Epidermal melanocyte (primary cell): ENCODE measurements around the gene BUB1.
"Not testable (repeated sequence)": the region's sequence is repeated elsewhere in the genome, so short reads cannot be mapped to it uniquely, and the experiment has no call there.

Experiments
- DNase-seq: peaks from one replicate; pipeline ENCODE4 v3.0.0; 2011; ENCODE audit warnings: low spot score; ENCODE audit not compliant: insufficient read length

BUB1 gene

DNA sequence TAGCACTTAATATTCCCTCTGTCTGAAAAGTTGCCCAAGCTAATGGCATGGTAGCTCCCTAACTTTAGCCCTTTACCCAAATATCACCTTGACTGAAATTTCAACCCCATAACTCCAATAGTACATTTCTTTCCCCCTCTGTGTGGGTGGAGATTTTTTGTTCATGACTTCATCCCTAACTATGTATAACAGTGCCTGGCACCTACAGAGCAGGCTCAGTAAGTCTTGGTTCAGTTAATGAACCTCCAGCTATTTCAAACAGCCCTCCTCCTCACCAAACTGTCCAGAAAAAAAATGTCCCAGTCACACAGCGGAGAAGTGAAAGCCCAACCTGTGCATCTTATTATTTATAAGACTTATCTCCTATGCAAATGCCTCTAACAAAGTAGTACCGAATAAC, 18.6 kb downstream of the BUB1 start:
- DNase-seq = no peak

DNA sequence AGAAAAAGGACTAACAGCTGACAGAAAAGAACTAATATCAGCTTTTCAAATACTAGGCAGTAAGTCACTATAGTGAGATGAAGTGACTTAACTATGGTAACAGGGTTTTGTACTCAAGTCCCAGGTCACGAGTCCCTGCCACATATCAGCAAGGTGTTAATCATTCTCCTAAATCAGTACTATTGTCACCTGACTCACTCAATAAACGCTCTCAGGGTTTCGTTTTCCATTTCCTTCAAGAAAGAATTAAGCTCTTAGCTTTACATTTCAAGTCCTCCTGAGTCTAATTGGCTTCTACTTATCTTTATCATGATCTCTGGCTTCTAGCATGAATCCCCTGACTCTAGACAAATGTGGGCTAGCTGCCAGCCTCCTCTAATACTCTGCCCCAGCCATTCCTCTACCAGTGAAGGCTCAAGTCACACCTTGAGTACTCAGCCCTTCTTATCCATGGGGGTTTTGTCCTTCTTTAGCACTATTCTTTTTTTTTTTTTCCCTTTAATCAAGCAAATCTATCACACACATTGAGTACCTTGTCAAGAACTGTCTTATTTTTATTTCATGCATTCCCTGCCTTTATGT, 20.0 kb downstream of the BUB1 start:
- DNase-seq = no peak

DNA sequence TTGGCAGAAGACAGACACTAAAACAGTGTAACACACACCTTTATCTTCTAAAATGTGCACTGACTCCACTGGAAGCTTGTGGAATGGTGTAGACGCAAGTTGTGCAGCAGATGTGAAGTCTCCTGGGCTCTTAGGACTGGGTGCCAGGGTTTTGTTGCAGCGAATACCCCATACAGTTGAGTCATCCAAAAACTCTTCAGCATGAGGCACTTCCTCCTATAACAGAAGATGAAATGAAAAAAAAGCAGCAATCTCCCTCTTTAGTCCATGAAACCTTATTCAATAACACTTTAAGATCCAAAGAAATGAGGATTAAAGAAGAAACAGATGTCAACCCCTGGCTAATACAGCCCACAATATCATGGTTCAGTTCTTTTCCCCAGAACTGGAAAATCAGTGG, 22.2 kb downstream of the BUB1 start:
- no peak for DNase-seq

DNA sequence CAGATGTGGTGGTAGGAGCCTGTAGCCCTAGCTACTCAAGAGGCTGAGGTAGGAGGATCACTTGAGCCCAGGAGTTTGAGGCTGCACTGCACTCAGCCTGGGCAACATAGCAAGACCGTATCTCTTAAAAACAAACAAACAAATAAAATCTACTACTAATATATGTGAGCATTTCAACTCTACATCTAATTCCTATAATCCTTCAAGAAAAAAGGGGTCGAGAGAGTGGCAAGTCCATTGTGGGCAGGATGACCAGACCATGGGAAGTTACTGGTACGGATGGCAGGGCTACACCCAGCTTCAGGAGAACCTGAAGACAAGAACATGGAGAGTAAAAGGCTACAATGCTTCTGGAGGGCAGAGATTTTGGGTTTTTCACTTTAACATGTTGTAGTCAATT, 24.0 kb downstream of the BUB1 start:
- no peak for DNase-seq

DNA sequence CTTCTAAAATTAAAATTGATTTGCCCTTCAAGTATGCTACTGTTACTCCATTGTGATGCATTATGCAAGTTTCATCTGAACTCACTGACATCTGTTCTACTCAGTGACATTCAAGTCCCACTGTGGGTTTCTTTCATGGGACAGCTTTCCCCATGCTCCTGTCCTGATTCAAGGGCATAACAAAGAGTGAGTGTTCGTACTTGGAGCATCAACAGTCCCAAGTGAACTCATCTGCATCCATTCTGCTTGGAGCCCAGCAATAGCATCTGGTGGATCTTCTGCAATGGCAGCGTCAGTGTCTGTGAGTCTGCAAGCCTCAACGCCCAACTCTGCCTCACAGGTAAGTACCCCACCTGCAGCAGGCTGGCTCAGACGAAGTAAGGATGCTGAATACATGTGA, 27.5 kb downstream of the BUB1 start:
- DNase-seq = no peak

DNA sequence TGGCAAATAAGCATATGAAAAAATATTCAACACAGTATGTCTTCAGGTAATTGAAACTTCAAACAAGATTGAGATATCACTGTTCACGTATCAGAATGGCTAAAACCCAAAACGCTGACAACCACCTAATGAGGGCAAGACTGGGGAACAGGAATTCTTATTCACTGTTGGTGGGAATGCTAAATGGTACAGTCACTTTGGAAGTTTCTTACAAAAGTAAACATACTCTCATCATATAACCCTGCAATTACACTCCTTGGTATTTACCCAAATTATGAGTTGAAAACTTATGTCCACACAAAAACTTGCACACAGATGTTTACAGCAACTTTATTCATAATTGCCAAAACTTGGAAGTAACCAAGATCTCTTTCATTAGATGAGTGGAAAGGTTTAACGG, 30.1 kb downstream of the BUB1 start:
- DNase-seq = no peak

DNA sequence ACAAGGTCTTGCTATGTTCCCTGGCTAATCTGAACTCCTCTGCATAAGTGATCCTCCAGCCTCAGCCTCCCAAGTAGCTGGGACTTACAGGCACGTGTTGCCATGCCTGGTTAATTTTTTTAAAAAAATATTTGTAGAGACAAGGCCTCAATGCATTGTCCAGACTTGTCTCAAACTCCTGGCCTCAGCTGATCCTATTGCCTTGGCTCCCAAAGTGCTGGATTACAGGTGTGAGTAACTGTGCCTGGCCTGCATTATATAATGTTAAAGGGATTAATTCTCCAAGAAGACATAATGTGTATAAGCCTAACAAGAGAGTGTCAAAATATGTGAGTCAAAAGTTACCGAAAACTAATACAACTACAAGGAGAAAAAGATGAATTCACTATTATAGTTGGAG, 32.2 kb downstream of the BUB1 start:
- no peak for DNase-seq

DNA sequence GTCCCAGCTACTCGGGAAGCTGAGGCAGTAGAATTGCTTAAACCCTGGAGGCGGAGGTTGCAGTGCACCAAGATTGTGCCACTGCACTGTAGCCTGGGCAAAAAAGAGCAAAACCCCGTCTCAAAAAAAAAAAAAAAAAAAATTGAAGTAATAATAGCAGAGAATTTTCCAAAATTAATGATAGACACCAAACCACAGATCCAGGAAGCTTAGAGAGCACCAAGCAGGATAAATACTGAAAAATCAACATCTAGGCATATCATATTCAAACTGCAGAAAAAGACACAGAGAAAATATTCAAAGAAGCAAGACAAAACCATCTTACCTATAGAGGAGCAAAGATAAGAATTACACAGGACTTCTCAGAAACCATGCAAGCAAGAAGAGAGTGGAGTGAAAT, 33.5 kb downstream of the BUB1 start:
- no peak for DNase-seq

DNA sequence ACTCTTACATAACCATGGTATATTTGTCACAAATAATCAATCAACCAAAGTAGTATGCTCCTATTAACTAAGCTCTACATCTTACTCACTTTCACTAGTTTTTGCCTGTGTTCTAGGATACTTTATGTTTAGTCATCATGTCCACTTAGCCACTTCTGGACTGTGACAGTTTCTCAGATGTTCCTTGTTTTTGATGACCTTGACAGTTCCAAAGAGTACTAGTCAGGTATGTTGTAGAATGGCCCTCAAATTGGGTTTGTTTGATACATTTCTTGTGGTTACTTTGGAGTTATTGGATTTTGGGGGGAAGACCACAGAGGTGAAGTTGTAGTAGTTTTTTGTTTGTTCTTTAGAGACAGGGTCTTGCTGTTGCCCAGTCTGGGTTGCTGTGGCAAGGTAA, 35.5 kb downstream of the BUB1 start:
- no peak for DNase-seq

DNA sequence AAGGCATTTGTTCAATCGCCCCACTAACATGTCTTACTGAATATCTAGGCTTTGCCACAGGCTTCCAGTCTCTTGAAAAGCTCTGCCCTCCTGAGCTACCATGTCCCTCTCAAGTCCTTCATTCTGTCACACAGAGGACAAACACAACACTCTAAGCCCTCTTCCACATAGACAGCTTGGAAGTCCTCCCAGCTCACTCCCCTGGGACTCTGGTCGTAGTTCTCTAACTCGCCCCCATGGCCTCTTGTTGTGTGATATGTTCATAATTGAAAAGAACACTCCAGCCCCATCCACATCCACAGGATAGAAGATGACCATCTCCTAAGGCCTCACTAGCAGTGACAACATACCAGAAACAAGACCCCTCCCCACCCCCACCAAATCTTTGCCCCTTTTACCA, 37.9 kb downstream of the BUB1 start:
- DNase-seq = no peak

DNA sequence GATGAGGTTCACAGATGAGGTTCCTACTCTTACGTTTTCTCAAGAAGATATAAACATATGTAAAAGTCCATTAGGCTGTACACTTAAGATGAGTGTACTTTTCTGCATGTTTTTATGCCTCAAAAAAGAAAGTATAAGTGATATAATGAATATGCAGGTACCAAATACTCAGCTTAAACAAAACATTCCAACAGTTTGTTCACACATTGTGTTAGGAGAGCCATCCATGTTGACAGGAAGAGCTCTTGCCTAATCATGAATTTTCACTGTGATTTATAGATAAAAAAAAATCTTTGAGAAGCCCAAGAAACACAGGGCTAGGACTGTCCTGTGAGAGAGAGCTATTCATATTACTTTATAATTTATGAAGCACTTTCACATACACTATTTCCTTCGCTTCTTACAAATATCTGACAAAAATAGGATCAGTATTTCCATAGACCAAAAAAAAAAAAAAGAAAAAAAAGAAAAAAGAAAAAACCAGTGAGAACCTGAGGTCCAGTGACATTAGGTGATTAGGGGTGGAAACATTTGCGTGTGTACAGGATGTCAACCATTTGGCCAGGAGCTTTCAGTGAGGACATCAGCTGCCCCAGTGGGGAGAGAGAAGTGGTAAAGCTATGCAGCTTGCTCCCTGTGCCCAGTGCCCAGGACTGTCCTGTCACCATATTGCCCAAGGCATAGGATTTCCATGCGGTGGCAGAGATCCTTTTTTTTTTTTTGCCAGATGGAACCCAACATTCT, 38.7 kb downstream of the BUB1 start:
- no peak for DNase-seq

DNA sequence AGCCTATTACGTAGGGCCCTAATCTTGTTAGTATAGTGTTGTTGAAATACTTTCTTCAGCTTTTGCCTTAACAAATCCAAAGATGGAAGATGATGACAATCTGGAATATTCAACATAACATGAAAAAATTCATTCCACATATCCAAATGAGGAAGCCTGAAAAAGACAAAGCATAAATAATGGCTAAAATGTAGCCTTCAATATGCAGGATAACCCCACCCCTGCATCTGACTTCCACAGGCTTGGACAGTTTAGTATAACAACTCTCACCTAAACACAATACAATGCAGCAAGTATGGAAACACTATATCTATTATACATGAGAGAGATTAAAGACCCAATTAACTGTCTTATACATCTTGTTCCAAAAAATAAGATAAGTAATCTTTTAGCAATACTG, 39.9 kb downstream of the BUB1 start:
- no peak for DNase-seq

DNA sequence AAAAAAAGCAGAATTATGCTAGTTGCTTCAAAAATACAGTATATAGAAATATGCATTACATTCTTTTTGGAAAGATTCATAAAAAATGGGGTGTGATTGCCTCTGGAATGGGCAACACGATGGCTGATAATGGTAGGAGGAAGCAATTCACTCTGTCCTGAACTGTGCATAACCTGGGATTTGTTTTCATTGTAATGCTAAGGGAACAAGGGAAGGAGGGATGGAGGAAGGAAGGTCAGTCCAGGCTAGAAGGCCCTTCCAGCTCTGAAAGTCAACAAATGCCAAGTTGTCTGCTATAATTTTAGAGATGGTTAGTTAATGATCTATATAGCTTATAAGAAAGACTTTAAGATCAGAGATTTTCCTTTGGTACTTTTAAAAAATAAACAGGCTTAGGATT, 40.8 kb downstream of the BUB1 start:
- no peak for DNase-seq

DNA sequence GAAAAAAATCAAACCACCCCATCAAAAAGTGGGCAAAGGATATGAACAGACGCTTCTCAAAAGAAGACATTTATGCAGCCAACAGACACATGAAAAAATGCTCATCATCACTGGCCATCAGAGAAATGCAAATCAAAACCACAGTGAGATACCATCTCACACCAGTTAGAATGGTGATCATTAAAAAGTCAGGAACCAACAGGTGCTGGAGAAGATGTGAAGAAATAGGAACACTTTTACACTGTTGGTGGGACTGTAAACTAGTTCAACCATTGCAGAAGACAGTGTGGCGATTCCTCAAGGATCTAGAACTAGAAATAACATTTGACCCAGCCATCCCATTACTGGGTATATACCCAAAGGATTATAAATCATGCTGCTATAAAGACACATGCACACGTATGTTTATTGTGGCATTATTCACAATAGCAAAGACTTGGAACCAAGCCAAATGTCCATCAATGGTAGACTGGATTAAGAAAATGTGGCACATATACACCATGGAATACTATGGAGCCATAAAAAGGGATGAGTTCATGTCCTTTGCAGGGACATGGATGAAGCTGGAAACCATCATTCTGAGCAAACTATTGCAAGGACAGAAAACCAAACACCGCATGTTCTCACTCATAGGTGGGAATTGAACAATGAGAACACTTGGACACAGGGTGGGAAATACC, 41.8 kb downstream of the BUB1 start:
- not testable (repeated sequence) for DNase-seq

DNA sequence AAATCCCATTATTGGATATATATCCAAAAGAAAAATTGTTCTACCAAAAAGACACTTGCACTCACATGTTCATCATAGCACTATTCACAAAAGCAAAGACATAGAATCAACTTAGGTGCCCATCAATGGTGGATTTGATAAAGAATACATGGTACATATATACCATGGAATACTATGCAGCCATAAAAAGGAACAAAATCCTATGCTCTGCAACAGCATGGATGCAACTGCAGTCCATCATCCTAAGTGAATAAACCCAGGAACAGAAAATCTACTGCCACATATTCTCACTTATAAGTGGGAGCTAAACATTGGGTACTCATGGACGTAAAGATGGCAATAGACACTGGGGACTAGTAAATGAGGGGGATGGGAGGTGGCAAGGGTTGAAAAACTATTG, 50.5 kb downstream of the BUB1 start:
- not testable (repeated sequence) for DNase-seq

DNA sequence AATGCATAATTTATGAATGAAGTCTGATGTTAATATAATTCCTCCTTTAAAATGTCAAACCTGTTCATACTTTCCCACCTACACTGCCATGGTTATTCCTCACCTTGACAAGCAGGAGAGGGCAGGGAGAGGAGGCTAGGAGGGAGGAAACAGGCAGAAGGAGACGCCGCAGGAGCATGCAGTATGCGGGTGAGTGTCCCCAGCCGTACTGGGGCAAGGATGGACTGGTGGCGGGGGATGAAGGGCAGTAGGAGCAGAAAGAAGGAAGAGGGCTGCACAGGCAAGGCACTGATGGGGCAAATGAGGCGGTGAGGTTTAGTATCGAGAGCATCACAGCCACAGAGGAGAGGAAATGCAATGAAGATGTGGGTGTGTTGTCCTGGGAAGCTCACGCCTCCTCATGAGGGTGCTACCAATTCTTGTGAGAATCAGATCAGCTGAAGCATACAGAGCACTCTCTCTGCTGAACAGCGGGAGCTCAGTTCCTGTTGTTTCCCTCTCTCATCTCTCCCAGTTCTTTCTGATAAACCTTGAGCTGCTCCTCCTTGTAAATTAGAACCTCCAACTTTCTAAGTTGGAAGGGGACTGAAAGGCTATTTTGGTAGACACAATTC, 58.4 kb downstream of the BUB1 start:
- DNase-seq = not testable (repeated sequence)

DNA sequence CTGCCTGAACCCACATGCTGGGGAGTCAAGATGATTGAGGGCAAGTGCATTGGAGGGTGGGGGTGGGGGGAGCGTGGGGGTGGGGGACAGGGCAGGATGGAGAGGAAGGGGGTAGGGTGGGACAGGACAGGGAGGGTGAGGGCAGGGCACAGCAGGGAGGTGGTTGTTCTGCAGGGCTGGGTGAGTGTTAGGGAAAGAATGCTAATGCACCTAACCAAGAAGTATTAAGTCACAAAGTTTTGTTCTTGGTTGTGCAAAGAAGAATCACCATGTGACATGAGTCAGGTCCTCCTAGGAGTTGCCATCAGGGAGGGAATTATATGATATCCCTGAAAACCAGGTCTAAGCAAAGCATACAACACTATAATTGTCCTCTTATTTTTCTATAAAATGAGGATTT, 63.9 kb downstream of the BUB1 start:
- DNase-seq = not testable (repeated sequence)

DNA sequence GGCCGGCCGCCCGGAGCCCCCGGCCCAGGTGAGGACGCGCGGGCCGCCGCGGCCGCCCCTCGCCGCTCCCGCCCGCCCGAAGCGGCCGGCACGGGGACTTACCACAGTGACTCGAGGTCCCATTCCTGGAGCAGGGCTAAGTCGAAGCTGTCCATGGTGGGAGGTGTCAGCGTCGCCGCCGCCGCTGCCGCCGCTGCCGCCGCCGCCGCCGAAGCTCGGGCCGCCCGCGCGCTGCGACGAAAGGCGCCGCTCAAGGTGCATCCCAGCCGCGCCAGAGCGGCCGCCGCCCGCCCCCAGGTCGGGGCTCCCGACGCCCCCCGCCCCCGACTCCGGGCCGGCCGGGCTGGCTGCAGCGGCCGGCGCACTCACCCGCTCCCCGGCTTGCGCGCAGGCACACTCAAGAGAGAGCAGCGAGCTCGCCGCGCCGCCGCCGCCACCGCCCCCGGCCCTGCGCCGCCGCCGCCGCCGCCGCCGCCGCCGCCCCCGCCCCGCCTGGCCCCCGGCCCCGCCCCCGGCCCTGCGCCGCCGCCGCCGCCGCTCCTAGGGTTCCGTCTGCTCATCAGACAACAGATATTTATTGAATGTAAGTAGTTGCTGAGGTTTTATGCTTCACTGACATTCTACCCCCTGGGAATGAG, 67.1 kb downstream of the BUB1 start:
- not testable (repeated sequence) for DNase-seq

DNA sequence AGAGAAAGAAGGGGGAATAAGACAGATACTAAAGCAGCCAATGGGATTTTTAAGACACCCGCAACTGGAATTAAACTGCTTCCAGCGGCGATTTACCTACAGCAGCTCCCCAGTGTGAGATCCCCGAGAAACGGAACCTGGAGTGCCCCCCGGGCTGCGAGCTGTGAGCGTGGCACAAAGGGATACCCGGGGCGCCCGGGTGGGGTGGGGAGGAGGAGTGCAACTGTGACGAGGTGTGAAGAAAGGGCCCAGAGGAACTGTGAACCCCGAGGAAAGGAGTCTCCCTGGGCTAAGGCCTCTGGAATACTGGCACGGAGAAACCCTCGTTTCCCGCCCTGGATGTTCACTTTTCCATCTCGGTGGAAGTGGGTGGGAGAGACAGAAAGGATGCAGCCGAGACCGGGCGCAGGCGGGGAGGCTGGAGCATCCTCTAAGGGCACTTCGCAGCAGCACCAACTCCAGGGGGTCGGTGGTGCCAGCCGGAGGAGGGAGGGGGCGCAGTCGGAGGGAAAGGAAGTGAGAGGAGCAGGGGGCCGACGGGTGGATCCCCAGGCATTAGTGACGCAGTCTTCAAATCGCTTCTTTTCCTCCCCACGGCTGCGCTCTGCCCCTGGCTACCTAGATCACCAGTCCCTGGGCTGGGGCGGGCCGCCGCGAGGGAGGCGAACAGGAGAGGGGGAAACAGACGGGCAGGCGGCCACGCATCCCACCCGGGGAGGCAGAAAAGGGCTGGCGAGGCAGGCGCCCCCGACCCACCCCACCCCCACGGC, 67.8 kb downstream of the BUB1 start:
- DNase-seq = not testable (repeated sequence)

DNA sequence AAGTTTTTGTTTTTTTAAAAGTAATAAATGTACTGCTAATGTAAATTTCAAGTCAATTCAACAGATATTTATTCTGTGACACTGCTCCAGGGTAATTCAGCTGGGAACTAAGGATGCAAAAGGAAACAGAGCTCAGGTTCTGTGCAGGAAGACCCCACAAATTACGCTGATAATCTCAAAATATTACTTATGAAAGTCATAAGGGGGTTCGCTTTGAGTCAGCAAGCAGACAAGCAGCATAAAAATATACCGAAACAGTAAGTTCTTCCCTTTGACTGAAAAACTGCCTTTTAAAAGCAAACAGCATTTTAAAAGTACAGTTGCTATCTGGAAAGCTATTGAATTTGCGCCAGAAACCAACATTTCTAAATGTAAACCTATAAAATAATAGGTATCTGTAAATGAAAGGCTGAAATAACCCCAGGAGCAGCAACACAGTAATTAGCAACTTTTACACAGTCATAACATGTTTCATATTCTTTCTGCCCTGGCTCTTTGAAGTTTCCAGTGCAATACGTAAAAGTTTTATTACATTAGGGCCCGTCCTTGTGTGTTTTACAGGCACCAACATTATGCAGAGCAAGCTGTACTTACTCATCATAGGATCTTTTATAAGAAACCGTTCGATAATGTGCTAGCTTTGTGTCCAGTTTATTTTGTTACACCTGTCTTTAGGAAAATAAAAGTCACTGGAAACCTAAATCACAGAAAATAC, 68.9 kb downstream of the BUB1 start:
- not testable (repeated sequence) for DNase-seq
